GM21723 (cell line): Measurements from ENCODE around the gene GBGT1.
"Not testable (repeated sequence)": the region's sequence is repeated elsewhere in the genome, so short reads cannot be mapped to it uniquely, and the experiment has no call there.

Source experiments
- ATAC-seq: cut with Tn5 transposase; IDR thresholded peaks from one replicate; pipeline ENCODE4 v1.9.1; 2021; ENCODE audit warnings: mild to moderate bottlenecking, moderate library complexity; ENCODE audit not compliant: unreplicated experiment

Gene GBGT1

DNA sequence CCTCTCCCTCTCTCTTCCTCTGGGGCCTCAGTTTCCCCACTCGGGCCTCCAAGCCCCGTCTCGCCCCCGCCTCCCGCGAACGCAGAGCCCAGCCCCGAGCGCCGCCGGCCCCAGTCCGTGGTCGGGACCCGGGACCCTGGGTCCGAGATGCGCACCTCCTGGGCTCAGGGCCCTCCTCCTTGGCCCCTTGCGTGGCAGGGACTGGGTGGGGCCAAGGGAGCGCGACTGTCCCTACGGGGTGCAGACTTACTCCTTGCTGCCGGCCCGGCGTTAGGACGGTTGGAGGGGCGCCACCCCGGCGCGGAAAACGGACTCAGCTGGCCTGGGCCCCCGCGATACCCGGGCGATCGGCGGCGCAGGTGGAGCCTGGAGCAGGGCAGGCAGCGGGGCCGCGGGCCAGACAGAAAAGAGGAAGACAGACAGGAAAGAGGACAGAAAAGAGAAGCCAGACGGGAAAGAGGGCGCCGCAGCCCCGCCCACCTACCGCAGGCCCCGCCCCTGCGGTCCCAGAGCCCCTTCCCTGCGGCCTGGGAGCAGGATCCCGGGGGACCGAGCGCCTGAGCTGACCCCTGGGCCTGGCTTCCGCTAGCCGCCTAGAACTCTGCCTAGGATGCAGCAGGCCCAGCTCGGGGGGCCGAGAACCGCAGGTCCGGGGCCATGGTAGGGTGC lies at the start of gene GBGT1:
Gene GBGT1, minus strand, starts transcription at position 411 of the 669 bp plus-strand sequence. CDS start 1,502 bp downstream, outside the sequence.
- ATAC-seq, result no peak

DNA sequence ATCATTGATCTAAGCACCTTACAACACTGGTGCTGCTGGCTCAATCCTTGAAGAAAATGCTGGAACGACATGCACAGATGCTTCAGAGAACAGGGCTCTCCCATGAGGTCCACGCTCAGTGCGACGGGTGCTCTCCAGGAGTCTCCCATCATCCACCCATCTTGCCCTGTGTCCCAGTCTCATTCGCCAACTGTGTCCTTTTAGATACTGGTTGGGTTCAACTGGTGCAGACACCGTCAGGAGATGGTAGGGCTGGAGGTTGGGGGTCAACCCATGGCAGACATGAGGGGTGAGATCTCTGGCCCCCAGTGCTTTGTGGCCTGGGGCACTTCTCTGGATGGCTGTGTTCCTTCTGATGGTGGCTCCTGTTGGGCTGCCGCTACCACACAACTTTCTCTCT lies 46.9 kb upstream of the GBGT1 start:
- ATAC-seq, result no peak

DNA sequence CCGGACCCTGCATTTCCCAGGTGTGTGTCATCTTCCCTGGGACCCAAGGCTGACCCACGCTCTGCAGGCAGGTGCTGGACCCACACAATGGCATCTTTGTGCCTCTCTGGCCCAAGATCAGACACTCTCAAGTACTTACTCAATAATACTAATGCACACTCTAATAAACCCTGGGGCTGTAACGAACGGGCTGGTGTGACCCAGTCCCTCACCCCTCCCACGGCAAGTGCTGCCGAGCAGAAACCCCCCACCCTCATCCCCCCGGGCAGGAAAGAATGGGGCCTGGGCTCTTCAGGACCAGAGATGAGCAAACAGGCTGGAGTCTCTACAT lies 46.5 kb upstream of the GBGT1 start:
- no peak for ATAC-seq

DNA sequence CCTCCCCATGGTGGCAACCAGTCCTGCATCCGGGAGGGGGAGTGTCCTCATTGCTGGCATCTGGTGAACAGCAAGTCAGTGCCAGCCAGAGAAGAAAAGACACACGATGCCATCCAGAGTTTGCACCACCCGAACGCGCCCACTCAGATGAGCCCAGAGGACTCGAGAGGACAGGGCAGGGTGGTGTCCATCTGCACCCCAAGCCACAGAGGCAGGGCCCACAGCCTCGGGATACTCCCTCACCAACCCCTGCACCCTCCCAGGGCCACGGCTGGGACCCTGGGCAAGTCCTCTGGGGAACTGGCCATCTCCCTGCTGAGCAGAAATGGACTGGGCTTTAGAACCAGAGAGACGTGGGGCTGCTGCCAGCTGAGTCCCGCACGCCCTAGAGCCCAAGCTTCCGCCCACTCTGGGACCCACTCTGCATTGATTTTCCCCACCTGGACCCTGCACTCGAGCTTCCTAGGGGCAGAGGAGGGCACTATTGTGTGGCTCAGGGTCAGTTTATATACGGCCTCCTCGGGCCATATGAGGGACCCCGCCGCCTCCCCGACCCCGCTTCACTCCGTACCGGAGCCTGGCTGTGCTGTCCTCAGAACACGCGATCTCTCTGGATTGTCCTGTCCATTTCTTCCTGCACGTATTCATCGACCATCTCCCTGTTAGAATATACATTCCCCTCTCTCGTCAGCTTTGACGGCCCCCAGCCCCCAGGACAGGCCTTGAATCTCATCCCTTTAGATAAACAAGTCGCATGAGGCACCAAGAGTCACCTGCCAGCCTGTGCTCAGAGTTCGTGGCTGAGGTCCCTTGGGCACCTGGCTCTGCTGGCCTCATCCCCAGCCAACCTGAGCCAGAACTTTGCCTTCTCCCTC lies 45.9 kb upstream of the GBGT1 start:
- ATAC-seq, result not testable (repeated sequence)

DNA sequence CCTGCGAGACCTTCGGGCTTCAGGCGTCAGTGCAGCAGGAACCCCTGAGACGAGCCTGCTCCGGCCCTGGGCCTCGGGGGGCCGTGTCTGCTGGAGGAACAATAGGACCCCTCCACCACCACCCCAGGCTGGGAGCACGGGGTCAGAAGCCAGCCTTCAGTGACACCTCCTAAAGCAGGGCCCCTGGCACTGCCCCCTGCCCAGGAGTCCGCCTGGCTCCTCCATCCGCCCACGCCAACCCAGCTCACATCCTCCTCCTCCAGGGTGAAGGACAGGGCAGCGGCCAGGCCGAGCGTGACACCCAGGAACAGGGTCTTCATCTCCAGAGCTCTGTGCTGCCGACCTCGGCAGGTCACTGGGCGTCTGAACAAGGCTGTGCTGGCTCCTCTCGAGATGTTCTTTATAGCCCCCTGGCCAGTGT lies 45.2 kb upstream of the GBGT1 start, which contains the start of gene OBP2B:
Gene OBP2B, minus strand, starts transcription at position 371 of the 421 bp plus-strand sequence. Its CDS starts 51 bp downstream, at position 320.
- ATAC-seq, result not testable (repeated sequence)

DNA sequence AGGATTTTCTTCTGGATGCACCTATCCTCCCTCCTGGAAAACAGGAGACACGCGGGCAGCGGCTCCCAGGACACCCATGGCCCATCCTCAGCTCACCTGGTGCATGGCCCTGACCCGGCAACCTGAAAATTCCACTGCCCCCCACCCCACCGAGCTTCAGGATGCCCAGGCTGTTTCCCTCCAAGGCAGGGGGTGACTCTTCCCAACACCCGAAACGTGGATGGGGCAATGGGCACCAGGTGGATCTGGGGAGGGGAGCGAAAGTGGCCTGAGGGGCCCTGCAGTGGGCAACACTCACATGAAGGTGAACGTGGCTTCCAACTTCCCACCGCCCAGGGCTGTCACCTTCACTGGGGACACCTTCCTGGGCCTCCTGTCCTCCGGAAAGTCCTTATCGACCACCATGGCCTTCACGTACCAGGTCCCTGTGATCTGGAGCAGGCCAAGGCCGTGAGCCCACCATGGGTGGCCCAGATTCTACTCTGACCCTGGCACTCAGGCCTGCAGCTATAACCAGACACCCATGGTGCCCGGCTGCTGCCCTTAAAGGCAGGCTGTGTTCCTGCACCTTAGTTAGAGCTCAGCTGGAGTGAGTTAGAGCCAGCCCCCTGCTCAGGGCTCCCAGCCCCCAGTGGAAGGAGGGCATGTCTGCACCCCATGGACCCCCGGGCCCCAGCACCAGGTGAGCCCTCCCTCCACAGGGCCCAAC lies 44.6 kb upstream of the GBGT1 start:
- ATAC-seq, result not testable (repeated sequence)

DNA sequence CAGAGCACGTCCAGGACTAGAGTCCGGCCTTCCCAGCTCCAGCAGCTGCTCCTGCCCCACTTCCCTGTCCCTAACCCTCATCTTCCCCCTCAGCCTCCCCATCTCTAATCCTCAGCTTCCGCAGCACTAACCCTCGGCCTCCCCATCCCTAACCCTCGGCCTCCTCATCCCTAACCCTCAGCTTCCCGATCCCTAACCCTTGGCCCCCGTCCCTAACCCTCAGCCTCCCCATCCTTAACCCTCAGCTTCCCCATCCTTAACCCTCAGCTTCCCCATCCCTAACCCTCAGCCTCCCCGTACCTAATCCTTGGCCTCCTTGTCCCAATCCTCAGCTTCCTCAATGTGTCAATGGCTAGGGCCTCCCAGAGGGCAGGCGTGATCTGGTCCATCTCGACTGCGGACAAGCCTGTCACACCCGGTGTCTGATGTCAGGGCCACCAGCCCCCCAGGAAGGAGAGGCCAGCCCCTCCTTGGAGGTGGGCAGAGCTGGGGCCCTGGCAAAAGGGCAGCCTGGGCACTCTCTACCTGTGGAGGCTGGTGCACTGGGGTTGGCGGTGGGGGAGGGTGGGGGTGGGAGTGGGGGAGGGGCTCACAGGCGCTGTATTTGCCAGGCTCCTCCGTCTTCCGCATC lies 43.9 kb upstream of the GBGT1 start:
- ATAC-seq, result no peak

DNA sequence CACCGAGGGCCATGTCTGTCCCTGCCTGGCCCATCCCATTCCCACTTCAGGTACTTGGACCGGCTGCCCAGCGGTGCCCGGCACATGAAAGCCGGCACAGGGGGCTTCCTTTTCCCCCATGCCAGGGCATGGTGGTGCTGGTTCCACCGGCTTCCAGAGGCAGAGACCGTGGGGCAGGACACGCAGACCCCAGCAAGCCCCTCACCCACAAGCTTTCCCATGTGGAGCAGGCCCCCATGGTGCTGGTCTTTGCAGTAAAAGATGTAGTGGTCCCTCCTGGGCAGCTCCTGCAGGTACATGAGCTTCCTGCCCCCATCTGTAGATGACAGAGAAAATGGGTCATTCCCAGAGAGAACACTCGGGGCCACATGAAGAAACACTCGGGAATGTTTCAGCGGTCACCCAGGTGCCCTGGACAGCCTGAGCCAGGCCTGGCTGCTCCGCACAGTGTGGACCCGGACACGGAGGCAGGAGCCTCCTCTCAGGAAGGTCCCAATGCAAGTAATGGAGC lies 43.4 kb upstream of the GBGT1 start:
- no peak for ATAC-seq

DNA sequence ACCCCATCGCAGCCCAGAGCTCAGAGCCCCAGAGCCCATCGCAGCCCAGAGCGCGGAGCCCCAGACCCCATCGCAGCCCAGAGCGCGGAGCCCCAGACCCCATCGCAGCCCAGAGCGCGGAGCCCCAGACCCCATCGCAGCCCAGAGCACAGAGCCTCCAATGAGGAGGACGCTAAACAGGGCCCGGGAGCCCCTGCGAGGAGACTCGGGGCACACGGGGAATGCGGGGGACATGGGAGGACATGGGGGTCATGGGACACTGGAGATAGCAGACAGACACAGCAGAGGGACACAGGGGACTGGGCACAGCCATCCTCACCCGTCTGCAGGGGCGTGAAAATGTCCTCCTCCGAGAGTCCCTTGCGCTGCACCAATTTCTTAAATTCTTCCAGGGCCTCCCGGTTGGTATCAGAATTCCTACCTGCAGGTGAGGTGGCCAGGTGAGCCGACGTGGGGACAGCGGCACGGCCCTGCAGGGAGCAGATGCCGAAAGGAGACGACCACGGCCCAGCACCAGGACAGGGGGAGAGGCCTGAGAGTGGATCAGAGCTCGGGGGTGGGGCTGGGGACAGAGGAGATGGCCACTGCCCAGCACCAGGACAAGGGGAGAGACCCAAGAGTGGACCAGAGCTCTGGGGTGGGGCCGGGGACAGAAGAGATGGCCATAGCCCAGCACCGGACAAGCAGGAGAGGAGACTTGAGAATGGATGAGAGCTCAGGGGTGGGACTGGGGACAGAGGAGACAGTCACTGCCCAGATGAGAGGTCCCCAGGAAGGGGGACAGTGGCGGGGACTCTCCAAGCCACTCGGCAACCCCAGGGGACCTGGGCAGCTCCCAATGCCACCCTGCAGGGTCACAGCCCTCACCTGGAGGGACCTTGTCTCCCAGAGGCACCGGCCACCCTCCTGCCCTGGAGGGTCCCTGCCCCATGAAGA lies 42.5 kb upstream of the GBGT1 start:
- no peak for ATAC-seq

DNA sequence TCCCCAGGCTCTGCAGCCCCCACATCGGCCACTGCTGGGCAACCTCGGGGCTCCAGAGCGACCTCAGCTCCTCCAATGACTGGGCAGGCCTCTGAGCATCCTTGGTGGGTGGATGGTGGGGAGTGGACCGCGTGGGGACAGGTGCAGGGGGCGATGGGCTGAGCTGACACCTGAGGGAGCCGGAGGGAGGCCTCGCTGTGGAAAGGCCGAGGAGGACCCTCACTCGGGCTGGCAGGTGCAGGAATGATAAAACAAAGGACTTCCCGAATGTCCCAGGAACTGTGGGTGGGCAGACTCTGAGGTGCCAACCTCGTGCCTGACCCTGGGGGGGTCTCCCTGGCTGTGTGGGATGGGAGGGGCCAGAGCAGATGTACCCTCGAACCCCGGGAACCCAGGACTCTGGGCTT lies 41.8 kb upstream of the GBGT1 start:
- not testable (repeated sequence) for ATAC-seq

DNA sequence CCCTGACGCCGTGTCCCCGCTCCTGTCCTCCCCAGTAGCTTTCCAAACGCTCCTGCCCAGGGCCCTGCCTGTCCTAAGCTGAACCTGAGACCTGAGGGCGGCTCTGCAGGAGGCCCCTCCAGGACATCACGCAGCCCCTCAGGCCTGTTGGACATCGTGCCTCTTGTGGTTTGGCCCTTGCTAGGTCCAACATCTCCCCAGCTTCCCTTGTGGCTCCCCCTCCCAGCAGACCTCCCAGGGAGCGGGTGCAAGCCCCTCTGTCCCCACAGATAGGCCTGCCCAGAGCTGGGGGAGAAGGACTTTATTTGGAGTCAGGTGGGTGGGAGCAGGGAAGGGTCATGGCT lies 41.3 kb upstream of the GBGT1 start:
- ATAC-seq, result no peak

DNA sequence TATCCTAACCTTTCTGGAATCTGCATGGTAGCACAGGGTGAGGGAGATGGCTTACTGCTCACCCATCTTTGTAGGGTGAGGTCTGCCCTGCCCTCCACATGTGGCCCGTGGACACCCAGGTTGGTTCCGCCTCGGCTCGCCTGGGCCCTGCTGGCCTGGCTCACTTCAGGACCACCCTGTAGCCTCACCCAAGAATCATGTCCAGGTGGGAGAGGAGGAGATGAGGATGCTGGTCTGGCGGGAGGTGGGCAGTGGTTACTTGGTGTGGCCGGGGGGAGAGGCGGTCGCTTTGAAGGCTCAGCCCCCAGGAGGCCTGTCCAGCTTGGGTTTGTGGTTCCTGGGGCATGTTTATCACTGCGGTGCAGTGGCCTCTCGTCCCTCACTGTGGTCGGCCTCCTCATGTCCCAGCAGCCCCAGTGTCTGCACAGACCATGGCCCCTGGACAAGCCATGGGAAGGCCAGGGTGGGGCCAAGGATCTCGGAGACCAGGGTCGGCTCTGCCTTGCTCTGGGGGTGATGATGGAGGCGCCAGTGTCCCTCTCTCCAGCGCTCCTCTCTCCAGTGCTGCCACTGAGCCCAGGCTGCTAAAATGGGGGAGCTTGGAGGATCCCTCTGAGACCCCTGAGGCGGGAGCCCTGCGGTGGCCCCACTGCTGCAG lies 40.8 kb upstream of the GBGT1 start:
- no peak for ATAC-seq

DNA sequence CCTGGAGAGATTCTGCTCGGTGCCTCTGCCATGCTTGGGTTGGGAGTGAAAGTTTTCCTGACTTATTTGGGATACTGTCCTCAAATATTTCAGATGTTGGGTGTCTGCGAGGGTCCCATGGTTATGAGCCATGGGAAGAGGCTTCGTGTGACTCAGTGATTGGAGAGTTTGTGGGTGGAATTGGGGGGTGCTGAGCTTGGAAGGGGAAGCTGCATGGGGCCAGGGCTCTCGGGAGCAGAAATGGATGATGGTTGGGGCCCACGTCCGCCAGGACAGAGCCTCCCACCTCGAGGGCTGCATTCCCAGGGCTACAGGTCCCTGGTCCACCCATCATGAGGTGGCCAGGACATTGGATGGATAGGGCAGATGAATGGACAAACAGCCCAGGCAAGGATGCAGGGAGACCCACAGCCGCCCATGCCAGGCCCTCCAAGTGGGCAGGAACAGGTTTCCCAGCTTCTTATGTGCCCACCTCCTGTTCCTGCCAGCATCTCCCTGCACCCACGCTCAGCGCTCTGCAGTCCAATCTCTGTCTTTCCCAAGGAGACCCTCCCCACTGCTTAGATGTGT lies 39.9 kb upstream of the GBGT1 start:
- no peak for ATAC-seq

DNA sequence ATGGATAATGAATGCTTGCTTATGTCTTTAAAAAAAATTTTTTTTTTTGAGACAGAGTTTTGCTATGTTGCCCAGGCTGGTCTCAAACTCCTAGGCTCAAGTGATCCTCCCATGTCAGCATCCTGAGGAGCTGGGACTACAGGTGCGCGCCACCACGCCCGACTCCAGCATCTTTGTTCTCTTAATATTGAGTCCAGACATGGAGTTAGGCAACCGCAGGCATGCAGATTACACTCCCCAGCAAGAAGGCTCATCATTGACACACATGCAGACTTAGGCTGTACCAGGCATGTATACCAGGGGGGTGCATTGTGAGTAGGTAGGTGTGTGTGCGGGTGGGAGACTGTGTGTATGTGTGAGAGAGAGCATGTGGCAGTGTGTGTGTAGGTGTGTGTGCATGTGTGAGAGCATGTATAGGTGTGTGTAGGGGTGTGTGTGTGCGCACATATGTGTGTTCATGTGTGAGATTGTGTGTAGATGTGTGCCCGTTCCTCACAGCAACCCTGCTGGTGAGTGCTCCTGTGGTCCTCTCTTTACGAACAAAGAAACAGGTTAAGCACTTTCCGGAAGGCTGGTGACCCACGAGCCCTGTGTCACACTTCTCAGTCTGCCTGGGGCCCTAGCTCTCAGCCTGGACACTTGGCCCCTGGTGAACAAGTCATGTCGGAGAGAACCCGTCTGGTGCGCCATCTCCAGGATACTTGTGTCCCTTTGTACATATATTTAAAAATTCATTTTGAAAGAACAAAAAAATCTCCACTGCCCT lies 39.2 kb upstream of the GBGT1 start:
- no peak for ATAC-seq

DNA sequence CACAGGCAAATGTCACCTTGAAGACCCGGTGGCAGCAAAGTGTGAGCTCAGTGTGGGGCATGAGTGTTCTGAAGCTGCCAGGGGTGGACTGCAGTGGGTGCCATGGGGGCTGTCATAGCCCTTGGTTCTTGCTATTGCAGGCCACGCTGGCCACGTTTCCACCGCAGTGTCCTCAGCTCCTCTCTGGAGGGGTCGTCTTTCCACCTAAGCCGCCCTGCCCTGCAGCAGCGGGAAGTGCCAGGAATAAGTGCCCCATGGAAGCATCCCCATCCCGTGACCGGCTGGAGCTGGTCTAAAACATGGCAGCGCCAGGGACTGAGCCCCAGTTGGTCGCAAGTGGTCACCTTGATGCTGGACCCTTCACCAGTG lies 38.4 kb upstream of the GBGT1 start:
- no peak for ATAC-seq

DNA sequence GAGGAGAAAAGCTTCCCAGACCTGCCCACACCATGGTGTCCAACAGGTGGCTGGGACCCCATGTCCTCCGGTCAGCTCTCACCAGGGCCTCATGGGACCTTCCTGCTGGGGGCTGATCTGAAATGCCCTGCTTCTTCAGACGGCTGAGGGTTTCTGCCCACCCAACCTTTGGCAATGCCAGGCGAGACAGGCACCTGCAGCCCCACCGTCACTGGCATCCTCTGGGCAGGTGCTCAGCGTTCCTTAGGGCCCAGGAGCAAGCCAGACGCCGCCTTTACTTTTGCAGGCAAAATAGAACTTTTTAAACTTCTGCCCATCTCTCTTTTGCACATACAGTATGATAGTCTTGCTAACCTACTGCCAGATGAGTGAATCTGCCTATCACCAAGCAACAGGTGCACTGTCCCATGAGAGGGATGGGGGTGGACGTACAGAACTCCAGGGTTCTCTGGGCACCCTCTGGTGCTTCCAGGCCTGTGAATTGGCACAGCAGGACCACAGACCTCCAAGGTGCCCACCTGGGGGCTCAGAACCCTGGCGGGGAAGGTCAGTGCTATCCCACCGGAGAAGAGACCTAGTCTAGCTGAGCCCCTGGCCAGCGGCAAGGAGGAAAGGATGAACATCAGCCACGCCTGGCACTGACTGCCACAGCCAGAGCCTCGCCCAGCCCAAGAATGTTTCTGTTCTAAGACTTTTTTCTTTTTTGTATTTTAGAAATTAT lies 37.9 kb upstream of the GBGT1 start:
- ATAC-seq, result no peak

DNA sequence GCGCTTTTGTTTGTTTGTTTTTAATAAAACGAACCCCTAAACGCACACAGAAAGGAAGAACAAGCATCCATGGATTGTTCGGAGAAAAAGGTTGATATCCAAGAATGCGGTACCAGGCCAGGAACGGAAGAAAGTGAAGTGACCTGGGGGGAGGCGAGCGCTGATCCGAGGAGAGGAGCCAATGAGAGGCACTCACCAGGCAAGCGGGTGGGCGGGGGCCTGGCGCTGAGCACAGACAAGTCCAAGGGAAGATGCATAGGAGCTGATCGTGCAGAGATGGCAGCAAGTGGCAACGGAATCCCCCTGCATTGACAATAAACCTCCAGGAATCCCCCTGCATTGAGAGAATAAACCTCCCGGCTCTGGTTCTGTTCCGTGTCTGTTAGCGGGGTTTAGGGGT lies 36.9 kb upstream of the GBGT1 start:
- ATAC-seq, result no peak
